ENCODE data around the gene PPL.

DNA sequence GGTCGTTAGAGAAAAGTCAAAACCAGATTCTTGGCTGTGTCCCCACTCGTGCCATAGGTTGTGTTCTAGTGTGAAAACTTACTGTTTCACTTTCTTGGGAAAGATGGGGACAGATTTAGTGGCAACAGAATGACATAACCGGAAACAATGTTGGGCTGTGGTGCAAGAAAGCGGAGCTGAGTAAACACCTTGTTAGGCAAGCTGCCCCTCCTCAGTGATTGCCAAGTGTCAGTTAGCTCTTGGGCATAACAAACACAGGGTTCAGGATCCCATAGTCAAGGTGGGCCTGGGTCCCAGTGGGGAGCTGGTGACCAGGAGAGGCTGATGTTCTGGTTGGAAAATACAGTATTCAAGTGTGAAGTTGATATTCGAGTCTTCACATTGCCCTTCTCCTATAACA, 74.3 kb downstream of the PPL start:
- TF ChIP-seq, protein P1, sequence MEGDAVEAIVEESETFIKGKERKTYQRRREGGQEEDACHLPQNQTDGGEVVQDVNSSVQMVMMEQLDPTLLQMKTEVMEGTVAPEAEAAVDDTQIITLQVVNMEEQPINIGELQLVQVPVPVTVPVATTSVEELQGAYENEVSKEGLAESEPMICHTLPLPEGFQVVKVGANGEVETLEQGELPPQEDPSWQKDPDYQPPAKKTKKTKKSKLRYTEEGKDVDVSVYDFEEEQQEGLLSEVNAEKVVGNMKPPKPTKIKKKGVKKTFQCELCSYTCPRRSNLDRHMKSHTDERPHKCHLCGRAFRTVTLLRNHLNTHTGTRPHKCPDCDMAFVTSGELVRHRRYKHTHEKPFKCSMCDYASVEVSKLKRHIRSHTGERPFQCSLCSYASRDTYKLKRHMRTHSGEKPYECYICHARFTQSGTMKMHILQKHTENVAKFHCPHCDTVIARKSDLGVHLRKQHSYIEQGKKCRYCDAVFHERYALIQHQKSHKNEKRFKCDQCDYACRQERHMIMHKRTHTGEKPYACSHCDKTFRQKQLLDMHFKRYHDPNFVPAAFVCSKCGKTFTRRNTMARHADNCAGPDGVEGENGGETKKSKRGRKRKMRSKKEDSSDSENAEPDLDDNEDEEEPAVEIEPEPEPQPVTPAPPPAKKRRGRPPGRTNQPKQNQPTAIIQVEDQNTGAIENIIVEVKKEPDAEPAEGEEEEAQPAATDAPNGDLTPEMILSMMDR (IDR thresholded peaks at IDR 0.05) = no peak
- no peak for TF ChIP-seq SP1 (CRISPR knock-in tag; conservative IDR thresholded peaks at IDR 0.05)
